Osteoblast (primary cell): ENCODE results near the gene STRN4. TPM values are rescaled to one million over a fixed set of nuclear protein-coding genes. Genes with fewer than 3 reads are reported as not detected.

Source experiments
- DNase-seq: peaks from one replicate; pipeline ENCODE4 v3.0.0; 2011; ENCODE audit warnings: low spot score, mixed read lengths; ENCODE audit not compliant: insufficient read length; ENCODE audit errors: missing footprints
- H2AFZ ChIP-seq: 2 replicates; pipeline ENCODE4 v1.6.0; 2011; ENCODE audit warnings: mild to moderate bottlenecking, low read length
- H3K27ac ChIP-seq: 2 replicates; pipeline ENCODE4 v1.5.1; 2011; ENCODE audit warnings: mild to moderate bottlenecking, low read depth, low read length, moderate library complexity
- H3K27me3 ChIP-seq: 2 replicates; pipeline ENCODE4 v1.6.0; 2012; ENCODE audit warnings: mild to moderate bottlenecking, control low read depth, inconsistent platforms, low read length, moderate library complexity; ENCODE audit not compliant: insufficient read depth
- H3K36me3 ChIP-seq: 2 replicates; pipeline ENCODE4 v1.5.1; 2011; ENCODE audit warnings: mild to moderate bottlenecking, low read length, control low read depth, moderate library complexity; ENCODE audit not compliant: insufficient read depth
- H3K4me1 ChIP-seq: 2 replicates; pipeline ENCODE4 v1.5.1; 2011; ENCODE audit warnings: mild to moderate bottlenecking, low read length, control low read depth, moderate library complexity; ENCODE audit not compliant: insufficient read depth
- H3K4me2 ChIP-seq: 2 replicates; pipeline ENCODE4 v1.6.0; 2011; ENCODE audit warnings: mild to moderate bottlenecking, low read length; ENCODE audit not compliant: insufficient read depth
- H3K4me3 ChIP-seq: fragments of 200-600 bp; sonication (generic); 3 replicates; pipeline ENCODE4 v1.5.1; 2012; ENCODE audit warnings: mild to moderate bottlenecking, low read length, inconsistent platforms; ENCODE audit not compliant: insufficient read depth
- H3K79me2 ChIP-seq: 2 replicates; pipeline ENCODE4 v1.6.0; 2012; ENCODE audit warnings: mild to moderate bottlenecking, low read length, control low read depth, inconsistent platforms; ENCODE audit not compliant: insufficient read depth
- H3K9me3 ChIP-seq: 2 replicates; pipeline ENCODE4 v1.5.1; 2011; ENCODE audit warnings: low read depth, low read length, control low read depth
- H4K20me1 ChIP-seq: 2 replicates; pipeline ENCODE4 v1.6.0; 2012; ENCODE audit warnings: mild to moderate bottlenecking, low read length, control low read depth; ENCODE audit not compliant: insufficient read depth
- total RNA-seq: library from RNA; depleted of rRNA; stranded (reverse); fragments of >200 nt; gene quantifications from 2 replicates; pipeline ENCODE4 v1.2.3, GENCODE V29; 2012
- TF ChIP-seq, protein P1 (sequence below): IDR thresholded peaks from 2 replicates; pipeline ENCODE4 v1.5.1; 2011; ENCODE audit warnings: mild to moderate bottlenecking, low read depth, low read length, moderate library complexity; ENCODE audit errors: extremely low read depth

STRN4 gene
- total RNA-seq, 1 donor, result 56.5 TPM

DNA sequence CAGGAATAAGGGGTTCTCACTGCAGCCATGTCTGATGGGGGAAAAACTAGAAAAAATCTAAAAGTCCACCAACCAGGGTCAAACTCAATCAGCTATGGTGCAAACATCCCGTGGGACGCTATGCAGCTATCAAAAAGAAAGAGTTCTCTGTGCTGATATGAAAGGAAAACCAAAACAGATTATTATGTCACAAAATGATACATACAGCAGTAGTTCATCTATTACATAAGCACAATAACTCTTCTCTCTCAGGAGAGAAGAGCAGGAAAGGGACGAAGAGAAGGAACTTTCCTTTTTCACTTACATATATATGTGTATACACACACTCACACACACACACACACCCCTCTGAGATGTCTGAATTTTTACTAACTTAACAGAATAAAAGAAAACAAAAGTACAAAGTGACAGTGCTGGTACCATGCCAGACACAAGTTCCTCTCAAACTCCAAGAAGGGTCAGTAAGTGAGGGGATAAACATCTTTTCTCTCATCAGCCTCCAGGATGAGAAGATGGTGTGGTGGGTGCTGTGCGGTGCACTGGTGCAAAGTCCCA, 3.2 kb downstream of the STRN4 start:
- Histone ChIP-seq H3K79me2 (peaks cover 88% of the 10 kb centered on the region), H3K36me3 (peaks cover 20% of the 10 kb centered on the region), H3K4me2 (no peak overlapping the region), H3K9me3 (no peaks in the 10 kb centered on the region), H2AFZ (no peak overlapping the region), H3K4me1 (peaks cover 15% of the 10 kb centered on the region), H3K4me3 (no peak overlapping the region), H3K27me3 (no peaks in the 10 kb centered on the region), H3K27ac (peak overlapping the region; percentile 17), H4K20me1 (peaks cover 64% of the 10 kb centered on the region)
- TF ChIP-seq, protein P1, sequence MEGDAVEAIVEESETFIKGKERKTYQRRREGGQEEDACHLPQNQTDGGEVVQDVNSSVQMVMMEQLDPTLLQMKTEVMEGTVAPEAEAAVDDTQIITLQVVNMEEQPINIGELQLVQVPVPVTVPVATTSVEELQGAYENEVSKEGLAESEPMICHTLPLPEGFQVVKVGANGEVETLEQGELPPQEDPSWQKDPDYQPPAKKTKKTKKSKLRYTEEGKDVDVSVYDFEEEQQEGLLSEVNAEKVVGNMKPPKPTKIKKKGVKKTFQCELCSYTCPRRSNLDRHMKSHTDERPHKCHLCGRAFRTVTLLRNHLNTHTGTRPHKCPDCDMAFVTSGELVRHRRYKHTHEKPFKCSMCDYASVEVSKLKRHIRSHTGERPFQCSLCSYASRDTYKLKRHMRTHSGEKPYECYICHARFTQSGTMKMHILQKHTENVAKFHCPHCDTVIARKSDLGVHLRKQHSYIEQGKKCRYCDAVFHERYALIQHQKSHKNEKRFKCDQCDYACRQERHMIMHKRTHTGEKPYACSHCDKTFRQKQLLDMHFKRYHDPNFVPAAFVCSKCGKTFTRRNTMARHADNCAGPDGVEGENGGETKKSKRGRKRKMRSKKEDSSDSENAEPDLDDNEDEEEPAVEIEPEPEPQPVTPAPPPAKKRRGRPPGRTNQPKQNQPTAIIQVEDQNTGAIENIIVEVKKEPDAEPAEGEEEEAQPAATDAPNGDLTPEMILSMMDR, result no peak
- peak; percentile 61 for DNase-seq

DNA sequence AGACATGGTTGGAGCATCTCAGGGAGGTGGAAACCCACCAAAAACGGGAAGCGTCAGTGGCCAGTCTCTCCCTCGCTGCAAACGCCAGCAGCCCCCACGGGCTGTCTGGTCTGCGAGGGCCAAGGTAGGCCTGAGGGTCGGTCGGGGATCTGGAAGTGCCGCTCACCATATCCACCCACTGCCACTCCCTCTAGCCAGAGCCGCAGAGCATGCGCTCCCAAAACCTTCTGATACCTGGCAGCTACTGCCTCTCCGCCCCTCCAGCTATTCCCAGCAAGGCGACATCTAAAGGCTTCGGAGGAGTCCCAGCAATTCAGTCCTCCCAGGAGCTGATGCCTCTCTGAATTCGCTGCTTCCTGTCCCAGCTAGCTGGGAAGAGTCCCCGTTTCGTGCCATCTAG, 4.8 kb downstream of the STRN4 start:
- H3K4me3 ChIP-seq, result no peak overlapping the region
- no peaks in the 10 kb centered on the region for H3K27me3 ChIP-seq
- H3K9me3 ChIP-seq, result no peaks in the 10 kb centered on the region
- peaks cover 97% of the 10 kb centered on the region for H3K79me2 ChIP-seq
- H3K4me1 ChIP-seq, result peaks cover 10% of the 10 kb centered on the region
- peaks cover 35% of the 10 kb centered on the region for H3K36me3 ChIP-seq
- no peak overlapping the region for H3K27ac ChIP-seq
- H4K20me1 ChIP-seq, result peaks cover 66% of the 10 kb centered on the region
- TF ChIP-seq, protein P1, result no peak
- peak; percentile 13 for DNase-seq
- no peak overlapping the region for H3K4me2 ChIP-seq
- no peak overlapping the region for H2AFZ ChIP-seq

DNA sequence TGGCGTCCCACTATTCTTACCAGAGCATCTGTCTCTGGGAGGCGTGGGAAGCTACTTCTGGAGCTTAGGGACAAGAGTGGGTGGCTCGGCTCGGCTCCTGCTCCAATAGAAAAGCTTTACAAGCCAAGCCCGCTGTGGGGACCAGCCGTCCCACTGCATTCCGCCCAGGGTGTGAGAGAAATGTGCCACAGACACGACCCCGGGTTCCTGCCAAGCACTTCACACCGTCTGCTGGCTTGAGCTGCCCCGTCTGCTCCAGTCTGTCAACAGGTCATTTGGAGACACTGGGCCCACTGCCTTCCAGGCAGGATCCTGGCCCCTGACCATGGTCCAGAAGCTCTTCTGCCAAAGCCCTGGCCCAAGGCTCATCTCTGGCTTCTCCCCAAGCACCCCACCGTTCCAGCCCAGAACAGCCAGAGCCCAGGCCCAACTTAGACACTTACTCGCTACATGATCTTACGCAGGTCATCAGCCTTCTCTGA, 6.9 kb downstream of the STRN4 start:
- Histone ChIP-seq H3K27me3 (no peaks in the 10 kb centered on the region), H3K4me1 (peaks cover 3% of the 10 kb centered on the region), H3K4me2 (no peak overlapping the region), H4K20me1 (peaks cover 57% of the 10 kb centered on the region), H3K36me3 (peaks cover 36% of the 10 kb centered on the region), H3K4me3 (no peak overlapping the region), H3K79me2 (peaks cover 82% of the 10 kb centered on the region), H2AFZ (no peak overlapping the region), H3K27ac (peak overlapping the region; percentile 5), H3K9me3 (no peaks in the 10 kb centered on the region)
- TF ChIP-seq, protein P1, result no peak
- peak; percentile 61 for DNase-seq

DNA sequence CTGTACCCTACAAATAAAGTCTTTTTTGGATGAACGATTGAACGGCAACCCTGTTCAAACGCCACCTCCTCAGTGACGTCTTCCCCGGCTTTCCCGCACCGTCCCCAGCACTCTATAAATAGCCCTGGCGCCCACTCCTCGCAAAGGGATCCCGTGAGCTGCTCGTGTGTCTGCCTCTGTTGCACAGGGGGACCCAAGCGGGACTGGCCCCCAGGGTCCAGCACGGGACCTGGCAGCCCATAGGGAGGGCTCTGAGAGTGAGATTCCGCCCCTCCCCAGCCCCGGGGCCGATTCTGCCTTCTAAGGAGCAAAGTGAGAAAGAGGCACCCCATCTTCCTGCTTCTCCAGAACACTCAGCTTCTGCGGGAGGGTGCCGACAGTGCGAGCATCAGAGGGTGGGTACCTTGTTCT, 8.5 kb downstream of the STRN4 start:
- Histone ChIP-seq H4K20me1 (peaks cover 60% of the 10 kb centered on the region), H3K9me3 (no peaks in the 10 kb centered on the region), H3K4me2 (no peak overlapping the region), H3K27me3 (no peaks in the 10 kb centered on the region), H3K27ac (no peak overlapping the region), H3K4me3 (no peak overlapping the region), H3K36me3 (peaks cover 51% of the 10 kb centered on the region), H3K4me1 (peaks cover 14% of the 10 kb centered on the region), H2AFZ (no peak overlapping the region), H3K79me2 (peaks cover 83% of the 10 kb centered on the region)
- no peak for DNase-seq
- TF ChIP-seq, protein P1, result no peak
